OCI-LY1 (cell line): ENCODE measurements around the gene KRTAP3-1.

Experiments used
- H2AFZ ChIP-seq: fragments of 200-600 bp; sonication (generic), shearing (Covaris generic); 2 replicates; pipeline ENCODE4 v1.6.0; 2014; ENCODE audit warnings: antibody characterized with exemption, mild to moderate bottlenecking, low read length
- H3F3A ChIP-seq: fragments of 200-600 bp; sonication (generic), shearing (Covaris generic); 2 replicates; pipeline ENCODE4 v1.6.0; 2014; ENCODE audit warnings: mild to moderate bottlenecking, antibody characterized with exemption, low read length, moderate library complexity; ENCODE audit not compliant: insufficient read depth
- H3K27ac ChIP-seq: fragments of 200-600 bp; sonication (generic); 2 replicates; pipeline ENCODE4 v1.5.1; 2014; ENCODE audit warnings: low read length, mixed run types, mild to moderate bottlenecking, low read depth; ENCODE audit not compliant: poor library complexity, severe bottlenecking
- H3K27me3 ChIP-seq: fragments of 200-600 bp; sonication (generic); 2 replicates; pipeline ENCODE4 v1.6.0; 2014; ENCODE audit warnings: antibody characterized with exemption, mild to moderate bottlenecking, low read length, moderate library complexity; ENCODE audit not compliant: insufficient read depth
- H3K36me3 ChIP-seq: fragments of 200-600 bp; sonication (generic); 2 replicates; pipeline ENCODE4 v1.6.1; 2014; ENCODE audit warnings: mild to moderate bottlenecking, antibody characterized with exemption, low read length, moderate library complexity, mixed read lengths; ENCODE audit not compliant: insufficient read depth
- H3K4me1 ChIP-seq: fragments of 200-600 bp; sonication (generic); 2 replicates; pipeline ENCODE4 v1.5.1; 2014; ENCODE audit warnings: mild to moderate bottlenecking, low read length, moderate library complexity; ENCODE audit not compliant: insufficient read depth, severe bottlenecking
- H3K4me2 ChIP-seq: fragments of 200-600 bp; sonication (generic), shearing (Covaris generic); 2 replicates; pipeline ENCODE4 v1.6.1; 2014; ENCODE audit warnings: low read length
- H3K4me3 ChIP-seq: fragments of 200-600 bp; sonication (generic); 2 replicates; pipeline ENCODE4 v1.5.1; 2014; ENCODE audit warnings: low read length, low read depth, mild to moderate bottlenecking, mixed read lengths; ENCODE audit not compliant: poor library complexity, severe bottlenecking
- H3K79me2 ChIP-seq: fragments of 200-600 bp; shearing (Covaris generic); 2 replicates; pipeline ENCODE4 v1.6.1; 2016; ENCODE audit warnings: mixed run types, low read length, mixed read lengths; ENCODE audit not compliant: insufficient read depth
- H3K9ac ChIP-seq: fragments of 200-600 bp; sonication (generic), shearing (Covaris generic); 2 replicates; pipeline ENCODE4 v1.6.1; 2014; ENCODE audit warnings: mild to moderate bottlenecking, low read length, mixed read lengths
- H3K9me2 ChIP-seq: fragments of 200-600 bp; sonication (generic), shearing (Covaris generic); 2 replicates; pipeline ENCODE4 v1.6.1; 2014; ENCODE audit warnings: low read depth, mild to moderate bottlenecking, low read length, mixed read lengths
- H3K9me3 ChIP-seq: fragments of 200-600 bp; shearing (Covaris generic); 2 replicates; pipeline ENCODE4 v1.6.1; 2014; ENCODE audit warnings: low read length, mixed read lengths
- H4K20me1 ChIP-seq: fragments of 200-600 bp; sonication (generic), shearing (Covaris generic); 2 replicates; pipeline ENCODE4 v1.6.0; 2016; ENCODE audit warnings: mild to moderate bottlenecking, low read length; ENCODE audit not compliant: insufficient read depth
- CTCF ChIP-seq: fragments of 200-600 bp; sonication (generic), shearing (Covaris generic); IDR thresholded peaks from 2 replicates; pipeline ENCODE4 v1.5.1; 2017; ENCODE audit warnings: mild to moderate bottlenecking, antibody characterized with exemption, low read length, moderate library complexity, mixed read lengths
- EZH2 ChIP-seq: fragments of 200-600 bp; sonication (generic), shearing (Covaris generic); IDR thresholded peaks from 2 replicates; pipeline ENCODE4 v1.8.0; 2017; ENCODE audit warnings: borderline replicate concordance, mixed run types, mild to moderate bottlenecking, antibody characterized with exemption, low read length, moderate library complexity, mixed read lengths

KRTAP3-1 gene

GRCh38 chr17:40995116-40995515, 13.8 kb downstream of the KRTAP3-1 start:
- H4K20me1 ChIP-seq = no peaks in the 10 kb centered on the region
- no peak overlapping the region for H2AFZ ChIP-seq
- no peak for TF ChIP-seq CTCF
- no peak for TF ChIP-seq EZH2
- no peak overlapping the region for H3K9ac ChIP-seq
- H3K4me2 ChIP-seq = no peak overlapping the region
- no peaks in the 10 kb centered on the region for H3K9me2 ChIP-seq
- H3K27me3 ChIP-seq = no peaks in the 10 kb centered on the region
- no peaks in the 10 kb centered on the region for H3F3A ChIP-seq
- no peaks in the 10 kb centered on the region for H3K4me1 ChIP-seq
- H3K36me3 ChIP-seq = no peaks in the 10 kb centered on the region
- no peaks in the 10 kb centered on the region for H3K79me2 ChIP-seq
- no peak overlapping the region for H3K4me3 ChIP-seq
- no peaks in the 10 kb centered on the region for H3K9me3 ChIP-seq
- H3K27ac ChIP-seq = no peak overlapping the region

GRCh38 chr17:40993839-40994238, 15.1 kb downstream of the KRTAP3-1 start, which contains the start of gene KRTAP3-3:
Gene KRTAP3-3 (minus strand): TSS chr17:40994164. CDS start chr17:40994097, 67 bp downstream.
- H3K79me2 ChIP-seq = no peaks in the 10 kb centered on the region
- H3K27me3 ChIP-seq = no peaks in the 10 kb centered on the region
- H3K4me2 ChIP-seq = no peak within 1 kb of the TSS
- TF ChIP-seq CTCF (no peak), EZH2 (no peak)
- H3F3A ChIP-seq = no peaks in the 10 kb centered on the region
- H3K36me3 ChIP-seq = no peaks in the 10 kb centered on the region
- no peak within 1 kb of the TSS for H3K27ac ChIP-seq
- H3K9me2 ChIP-seq = no peaks in the 10 kb centered on the region
- no peak within 1 kb of the TSS for H3K4me3 ChIP-seq
- H4K20me1 ChIP-seq = no peaks in the 10 kb centered on the region
- H3K4me1 ChIP-seq = no peaks in the 10 kb centered on the region
- H2AFZ ChIP-seq = no peak within 1 kb of the TSS
- H3K9ac ChIP-seq = no peak within 1 kb of the TSS
- H3K9me3 ChIP-seq = no peaks in the 10 kb centered on the region

- Histone ChIP-seq H3K27ac (no peak overlapping the region), H3K9ac (no peak overlapping the region), H3F3A (no peaks in the 10 kb centered on the region), H3K4me2 (no peak overlapping the region), H3K36me3 (no peaks in the 10 kb centered on the region), H3K9me2 (no peaks in the 10 kb centered on the region), H3K27me3 (no peaks in the 10 kb centered on the region), H4K20me1 (no peaks in the 10 kb centered on the region), H3K79me2 (no peaks in the 10 kb centered on the region), H3K4me1 (no peaks in the 10 kb centered on the region), H3K4me3 (no peak overlapping the region), H2AFZ (no peak overlapping the region), H3K9me3 (no peaks in the 10 kb centered on the region)
- TF ChIP-seq CTCF (no peak), EZH2 (no peak)
Measured at GRCh38 chr17:40993084-40993483, 15.8 kb downstream of the KRTAP3-1 start.
